ENCODE measurements around the gene DDX27.
A peak's percentile ranks its signal among the peaks of the same experiment; 100 is the strongest.
"Not testable (repeated sequence)": the region's sequence is repeated elsewhere in the genome, so short reads cannot be mapped to it uniquely, and the experiment has no call there.

The DDX27 gene

GRCh38 chr20:49210101-49210756 is 9.0 kb upstream of the DDX27 start:
- DNase-seq = no peak

- DNase-seq = no peak
Observed at GRCh38 chr20:49210757-49211110, 8.5 kb upstream of the DDX27 start.

- DNase-seq = no peak
Observed at GRCh38 chr20:49214571-49214970, 4.6 kb upstream of the DDX27 start.

GRCh38 chr20:49215232-49215631 is 4.0 kb upstream of the DDX27 start:
- DNase-seq = no peak

GRCh38 chr20:49216991-49217578 is 2.1 kb upstream of the DDX27 start:
- DNase-seq = peak; percentile 90

- not testable (repeated sequence) for DNase-seq
Observed at GRCh38 chr20:49218739-49219090, 501 bp upstream of the DDX27 start.

GRCh38 chr20:49219924-49220831 is 962 bp downstream of the DDX27 start:
- DNase-seq = no peak

GRCh38 chr20:49225896-49226295 is 6.7 kb downstream of the DDX27 start:
- DNase-seq = no peak

- no peak for DNase-seq
Observed at GRCh38 chr20:49228676-49229075, 9.5 kb downstream of the DDX27 start.

- DNase-seq = no peak
Observed at GRCh38 chr20:49229381-49229780, 10.2 kb downstream of the DDX27 start.

GRCh38 chr20:49230021-49230420 is 10.8 kb downstream of the DDX27 start:
- DNase-seq = no peak

GRCh38 chr20:49230561-49231133 is 11.4 kb downstream of the DDX27 start:
- no peak for DNase-seq

GRCh38 chr20:49231471-49231870 is 12.3 kb downstream of the DDX27 start:
- DNase-seq = no peak

- DNase-seq = no peak
Observed at GRCh38 chr20:49233226-49233625, 14.0 kb downstream of the DDX27 start.

GRCh38 chr20:49234831-49235230 is 15.6 kb downstream of the DDX27 start:
- DNase-seq = no peak

- no peak for DNase-seq
Observed at GRCh38 chr20:49236301-49236700, 17.1 kb downstream of the DDX27 start.

- no peak for DNase-seq
Observed at GRCh38 chr20:49237531-49237930, 18.3 kb downstream of the DDX27 start.

- DNase-seq = peak; percentile 37
Observed at GRCh38 chr20:49245921-49246740, 26.9 kb downstream of the DDX27 start.

GRCh38 chr20:49247169-49247723 is 28.0 kb downstream of the DDX27 start:
- no peak for DNase-seq

GRCh38 chr20:49247792-49248191 is 28.6 kb downstream of the DDX27 start:
- DNase-seq = no peak

GRCh38 chr20:49248301-49248700 is 29.1 kb downstream of the DDX27 start:
- DNase-seq = no peak

GRCh38 chr20:49248879-49249665 is 29.9 kb downstream of the DDX27 start:
- DNase-seq = no peak

Measured in kidney glomerular epithelial cell (primary cell).